KMS-11 (cell line): ENCODE results near the gene ARMH4.

Source experiments
- H2AFZ ChIP-seq: fragments of 200-600 bp; sonication (generic); 2 replicates; pipeline ENCODE4 v1.6.1; 2016; ENCODE audit warnings: antibody characterized with exemption, mixed run types, low read depth
- H3K27ac ChIP-seq: fragments of 200-600 bp; sonication (generic); 2 replicates; pipeline ENCODE4 v1.6.1; 2016; ENCODE audit warnings: mild to moderate bottlenecking, mixed run types
- H3K27me3 ChIP-seq: fragments of 200-600 bp; sonication (generic); 2 replicates; pipeline ENCODE4 v1.6.1; 2017; ENCODE audit warnings: mild to moderate bottlenecking, low read depth, mixed run types, moderate library complexity; ENCODE audit not compliant: insufficient read depth
- H3K36me3 ChIP-seq: fragments of 200-600 bp; sonication (generic); 2 replicates; pipeline ENCODE4 v1.6.1; 2017; ENCODE audit warnings: mild to moderate bottlenecking, mixed run types; ENCODE audit not compliant: insufficient read depth
- H3K4me1 ChIP-seq: fragments of 200-600 bp; sonication (generic); 2 replicates; pipeline ENCODE4 v1.6.1; 2016; ENCODE audit warnings: mild to moderate bottlenecking, low read depth, mixed run types; ENCODE audit not compliant: poor library complexity, severe bottlenecking
- H3K4me2 ChIP-seq: fragments of 200-600 bp; sonication (generic); 2 replicates; pipeline ENCODE4 v1.7.0; 2016; ENCODE audit warnings: mild to moderate bottlenecking, mixed run types
- H3K4me3 ChIP-seq: fragments of 200-600 bp; sonication (generic); IDR thresholded peaks from 2 replicates; pipeline ENCODE4 v1.6.1; 2017; ENCODE audit warnings: low read depth, low read length, mixed read lengths; ENCODE audit not compliant: insufficient read depth
- H3K79me2 ChIP-seq: fragments of 200-600 bp; sonication (generic); 2 replicates; pipeline ENCODE4 v1.6.1; 2016; ENCODE audit warnings: low read depth, mixed run types; ENCODE audit not compliant: insufficient read depth
- H3K9ac ChIP-seq: fragments of 200-600 bp; sonication (generic); 2 replicates; pipeline ENCODE4 v1.6.1; 2016; ENCODE audit warnings: mild to moderate bottlenecking, mixed run types
- H4K20me1 ChIP-seq: fragments of 200-600 bp; sonication (generic); 2 replicates; pipeline ENCODE4 v1.6.1; 2016; ENCODE audit warnings: mild to moderate bottlenecking, mixed run types; ENCODE audit not compliant: insufficient read depth
- TF ChIP-seq, protein P1 (sequence below): fragments of 200-600 bp; sonication (generic); conservative IDR thresholded peaks from 2 replicates; pipeline ENCODE4 v1.6.1; 2017; ENCODE audit warnings: low read depth, mild to moderate bottlenecking, antibody characterized with exemption, low read length, moderate library complexity, mixed read lengths

The ARMH4 gene

DNA sequence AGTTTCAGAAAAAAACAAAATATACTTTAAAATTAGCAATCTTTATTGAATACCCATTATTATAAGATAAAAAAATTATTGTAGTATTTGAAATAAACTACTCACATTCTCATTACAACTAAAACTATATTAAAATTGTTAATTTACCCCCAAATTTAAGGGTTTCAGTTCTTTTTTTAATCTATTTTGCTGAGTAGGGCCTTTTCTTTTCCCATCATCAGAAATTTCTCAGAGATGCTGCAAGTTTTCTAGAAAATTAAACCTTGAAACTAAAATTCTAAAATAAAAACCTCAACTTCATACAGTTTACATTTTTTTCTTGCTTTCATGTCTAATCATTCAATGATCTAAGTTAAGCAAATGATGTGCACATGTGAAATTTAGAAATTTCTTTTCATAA is 10.1 kb downstream of the ARMH4 start:
- TF ChIP-seq, protein P1, sequence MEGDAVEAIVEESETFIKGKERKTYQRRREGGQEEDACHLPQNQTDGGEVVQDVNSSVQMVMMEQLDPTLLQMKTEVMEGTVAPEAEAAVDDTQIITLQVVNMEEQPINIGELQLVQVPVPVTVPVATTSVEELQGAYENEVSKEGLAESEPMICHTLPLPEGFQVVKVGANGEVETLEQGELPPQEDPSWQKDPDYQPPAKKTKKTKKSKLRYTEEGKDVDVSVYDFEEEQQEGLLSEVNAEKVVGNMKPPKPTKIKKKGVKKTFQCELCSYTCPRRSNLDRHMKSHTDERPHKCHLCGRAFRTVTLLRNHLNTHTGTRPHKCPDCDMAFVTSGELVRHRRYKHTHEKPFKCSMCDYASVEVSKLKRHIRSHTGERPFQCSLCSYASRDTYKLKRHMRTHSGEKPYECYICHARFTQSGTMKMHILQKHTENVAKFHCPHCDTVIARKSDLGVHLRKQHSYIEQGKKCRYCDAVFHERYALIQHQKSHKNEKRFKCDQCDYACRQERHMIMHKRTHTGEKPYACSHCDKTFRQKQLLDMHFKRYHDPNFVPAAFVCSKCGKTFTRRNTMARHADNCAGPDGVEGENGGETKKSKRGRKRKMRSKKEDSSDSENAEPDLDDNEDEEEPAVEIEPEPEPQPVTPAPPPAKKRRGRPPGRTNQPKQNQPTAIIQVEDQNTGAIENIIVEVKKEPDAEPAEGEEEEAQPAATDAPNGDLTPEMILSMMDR: no peak
- H3K36me3 ChIP-seq: no peaks in the 10 kb centered on the region
- H3K4me2 ChIP-seq: no peak overlapping the region
- no peaks in the 10 kb centered on the region for H3K27me3 ChIP-seq
- no peaks in the 10 kb centered on the region for H3K79me2 ChIP-seq
- H3K4me3 ChIP-seq: no peak overlapping the region
- H3K9ac ChIP-seq: no peak overlapping the region
- no peak overlapping the region for H3K27ac ChIP-seq
- no peak overlapping the region for H2AFZ ChIP-seq
- no peaks in the 10 kb centered on the region for H4K20me1 ChIP-seq
- H3K4me1 ChIP-seq: no peaks in the 10 kb centered on the region

DNA sequence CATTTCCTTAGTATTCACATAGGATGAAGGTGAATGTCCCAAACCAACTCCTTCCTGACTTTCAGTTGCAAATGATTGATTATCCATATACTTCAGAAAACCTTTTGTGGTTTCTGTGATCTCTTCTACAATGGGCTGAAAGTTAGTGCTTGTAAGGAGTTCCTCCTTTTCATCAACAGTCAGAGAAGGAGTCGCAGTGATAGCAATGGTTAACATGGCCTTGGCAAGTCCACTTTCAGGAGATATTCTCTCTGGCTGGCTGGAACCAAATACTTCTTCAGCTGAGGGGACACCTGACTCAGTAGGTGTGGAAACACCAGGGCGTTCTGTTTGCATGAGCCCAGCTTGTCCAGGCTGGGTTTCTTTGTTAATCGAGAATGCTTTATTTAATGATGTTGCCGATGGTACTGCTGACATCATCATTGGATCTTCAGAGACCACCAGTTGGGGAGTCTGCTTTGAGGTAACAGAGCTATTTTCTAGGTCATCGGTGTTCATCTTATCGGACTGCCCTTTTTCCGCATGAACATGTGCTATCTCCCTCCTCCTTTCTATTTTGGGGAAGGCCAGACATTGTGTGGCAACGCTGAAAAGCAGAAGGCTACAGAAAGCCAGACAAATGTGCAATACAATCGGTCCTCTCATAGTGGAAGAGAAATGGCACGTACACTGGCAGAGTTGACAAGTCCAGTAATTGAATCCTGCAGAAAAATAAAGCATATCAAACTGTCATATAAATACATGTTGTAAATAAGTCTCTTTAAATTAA is 13.1 kb downstream of the ARMH4 start:
- H3K36me3 ChIP-seq: no peaks in the 10 kb centered on the region
- H4K20me1 ChIP-seq: no peaks in the 10 kb centered on the region
- no peak overlapping the region for H2AFZ ChIP-seq
- no peaks in the 10 kb centered on the region for H3K27me3 ChIP-seq
- H3K4me1 ChIP-seq: no peaks in the 10 kb centered on the region
- H3K4me3 ChIP-seq: no peak overlapping the region
- no peak overlapping the region for H3K9ac ChIP-seq
- TF ChIP-seq, protein P1: no peak
- H3K79me2 ChIP-seq: no peaks in the 10 kb centered on the region
- H3K27ac ChIP-seq: no peak overlapping the region
- no peak overlapping the region for H3K4me2 ChIP-seq

DNA sequence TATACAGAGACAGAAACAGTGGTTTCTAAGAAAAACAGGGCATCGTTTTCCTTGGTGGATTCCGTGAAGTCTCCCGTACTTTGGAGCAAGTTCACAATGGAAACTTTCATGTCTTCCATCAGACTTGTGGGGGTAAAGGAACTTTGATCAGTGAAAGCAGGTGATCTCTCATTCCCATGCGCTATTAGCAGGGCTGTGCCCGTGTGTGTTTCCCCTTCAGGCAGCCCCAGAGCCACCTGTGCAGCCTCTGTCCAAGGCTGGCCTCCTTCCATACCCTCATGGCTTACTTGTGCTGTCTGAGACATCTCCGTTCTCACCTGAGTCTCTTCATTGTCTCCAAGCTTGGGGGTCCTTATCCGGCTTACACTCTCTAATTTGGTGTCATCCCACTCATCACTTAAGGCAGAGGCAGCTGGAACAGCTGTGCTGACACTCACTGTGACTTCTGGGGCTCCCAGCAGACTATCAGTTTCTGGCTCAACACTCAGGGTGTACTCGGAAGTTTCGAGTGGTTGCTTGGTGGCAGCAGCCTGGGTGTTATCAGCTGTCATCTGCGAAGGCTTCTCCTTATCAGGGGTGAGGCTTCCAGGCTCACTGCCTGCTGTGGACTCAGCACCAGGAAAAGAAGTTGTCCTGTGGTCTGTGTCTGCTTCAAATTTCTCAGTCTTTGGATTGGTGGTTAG is 13.8 kb downstream of the ARMH4 start:
- Histone ChIP-seq H4K20me1 (no peaks in the 10 kb centered on the region), H3K4me2 (no peak overlapping the region), H3K36me3 (no peaks in the 10 kb centered on the region), H3K27ac (no peak overlapping the region), H3K4me3 (no peak overlapping the region), H2AFZ (no peak overlapping the region), H3K9ac (no peak overlapping the region), H3K79me2 (no peaks in the 10 kb centered on the region), H3K27me3 (no peaks in the 10 kb centered on the region), H3K4me1 (no peaks in the 10 kb centered on the region)
- TF ChIP-seq, protein P1: no peak

DNA sequence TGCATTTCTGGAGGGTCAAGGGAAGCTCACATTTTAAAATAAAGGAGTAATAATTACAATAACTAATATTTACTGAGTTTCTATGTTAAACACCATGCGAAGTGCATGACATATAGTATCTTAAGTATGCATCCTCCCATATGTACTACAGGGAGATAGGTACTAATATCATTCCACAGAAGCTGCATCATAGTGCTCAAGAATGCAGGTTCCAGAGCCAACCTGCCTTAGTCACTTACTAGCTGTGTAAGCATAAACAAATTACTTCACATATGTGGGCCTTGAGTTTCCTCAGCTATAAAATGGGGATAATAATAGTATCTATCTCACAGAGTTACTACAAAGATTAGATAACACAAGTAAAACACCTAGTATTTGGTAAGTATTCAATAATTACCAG is 18.3 kb downstream of the ARMH4 start:
- Histone ChIP-seq H3K27me3 (no peaks in the 10 kb centered on the region), H3K27ac (no peak overlapping the region), H3K4me2 (no peak overlapping the region), H3K79me2 (no peaks in the 10 kb centered on the region), H3K36me3 (no peaks in the 10 kb centered on the region), H4K20me1 (no peaks in the 10 kb centered on the region), H3K9ac (no peak overlapping the region), H3K4me1 (no peaks in the 10 kb centered on the region), H2AFZ (no peak overlapping the region), H3K4me3 (no peak overlapping the region)
- TF ChIP-seq, protein P1: no peak
